ENCODE measurements around the gene ALDH8A1.

Gene ALDH8A1

GRCh38 chr6:134954272-134955000, 4.5 kb upstream of the ALDH8A1 start:
- no peak for TF ChIP-seq CTCF (IDR thresholded peaks at IDR 0.05; ENCODE audit: low read depth, low read length)
- DNase-seq (ENCODE audit: low read depth in 2 of 2) = no peak

GRCh38 chr6:134951494-134952263, 1.8 kb upstream of the ALDH8A1 start:
- DNase-seq (ENCODE audit: low read depth in 2 of 2) = no peak
- TF ChIP-seq CTCF (IDR thresholded peaks at IDR 0.05; ENCODE audit: low read depth, low read length) = no peak
- no peak overlapping the region for H3K4me3 ChIP-seq (replicated peaks in 1 of 2; ENCODE audit: low read depth in 2 of 2, low read length in 2 of 2)

More at GRCh38 chr6:134954272-134955000, 4.5 kb upstream of the ALDH8A1 start:
- H3K4me3 ChIP-seq (replicated peaks in 1 of 2; ENCODE audit: low read depth in 2 of 2, low read length in 2 of 2) = no peak overlapping the region

GRCh38 chr6:134950482-134950881, 581 bp upstream of the ALDH8A1 start:
- H3K4me3 ChIP-seq (replicated peaks in 1 of 2; ENCODE audit: low read depth in 2 of 2, low read length in 2 of 2) = no peak overlapping the region
- no peak for DNase-seq (ENCODE audit: low read depth in 2 of 2)
- no peak for TF ChIP-seq CTCF (IDR thresholded peaks at IDR 0.05; ENCODE audit: low read depth, low read length)

- no peak overlapping the region for H3K4me3 ChIP-seq (replicated peaks in 1 of 2; ENCODE audit: low read depth in 2 of 2, low read length in 2 of 2)
- TF ChIP-seq CTCF (IDR thresholded peaks at IDR 0.05; ENCODE audit: low read depth, low read length) = no peak
- DNase-seq (ENCODE audit: low read depth in 2 of 2) = no peak
Observed at GRCh38 chr6:134948691-134949090, 1.2 kb downstream of the ALDH8A1 start.

- H3K4me3 ChIP-seq (replicated peaks in 1 of 2; ENCODE audit: low read depth in 2 of 2, low read length in 2 of 2) = no peak overlapping the region
- DNase-seq (ENCODE audit: low read depth in 2 of 2) = no peak
- no peak for TF ChIP-seq CTCF (IDR thresholded peaks at IDR 0.05; ENCODE audit: low read depth, low read length)
Observed at GRCh38 chr6:134948142-134948541, 1.8 kb downstream of the ALDH8A1 start.

- no peak for TF ChIP-seq CTCF (IDR thresholded peaks at IDR 0.05; ENCODE audit: low read depth, low read length)
- no peak for DNase-seq (ENCODE audit: low read depth in 2 of 2)
- no peak overlapping the region for H3K4me3 ChIP-seq (replicated peaks in 1 of 2; ENCODE audit: low read depth in 2 of 2, low read length in 2 of 2)
Observed at GRCh38 chr6:134945045-134945444, 4.9 kb downstream of the ALDH8A1 start.
